Kidney (tissue), 14 donors: ENCODE measurements around the gene LAMTOR4. TPM values are rescaled to one million over a fixed set of nuclear protein-coding genes. Genes with fewer than 3 reads are reported as not detected.

Source experiments
- DNase-seq, 5 donors: peaks; one replicate each; pipeline ENCODE4 v3.0.0-alpha.2; 2013 to 2020
- FAIRE-seq: peaks from 2 replicates; lab custom pipeline; 2012; peaks lifted over from hg19 to GRCh38; lab: Jason Lieb, UNC
- H3K27ac ChIP-seq, 2 donors: one replicate each; pipeline ENCODE4 v1.7.0; 2013; ENCODE audit warnings: low read depth in 2 of 2, low read length in 2 of 2, inconsistent platforms in 1 of 2
- H3K27me3 ChIP-seq: one replicate; pipeline ENCODE4 v1.7.1; 2013; ENCODE audit warnings: low read length, inconsistent platforms; ENCODE audit not compliant: control insufficient read depth, insufficient read depth
- H3K36me3 ChIP-seq, 3 donors: one replicate each; pipeline versions ENCODE4 v1.7.0 to v1.7.1; 2013; ENCODE audit warnings: low read length in 3 of 3, control low read depth in 1 of 3, inconsistent platforms in 1 of 3; ENCODE audit not compliant: insufficient read depth in 3 of 3, control insufficient read depth in 2 of 3
- H3K4me1 ChIP-seq, 3 donors: one replicate each; pipeline versions ENCODE4 v1.7.0 to v1.7.1; 2013; ENCODE audit warnings: low read length in 3 of 3, inconsistent platforms in 1 of 3, low read depth in 1 of 3; ENCODE audit not compliant: control insufficient read depth in 2 of 3, insufficient read depth in 2 of 3
- H3K4me3 ChIP-seq, 3 donors: one replicate each; pipeline versions ENCODE4 v1.7.0 to v1.8.1; 2013; ENCODE audit warnings: low read length in 3 of 3, control low read depth in 1 of 3, inconsistent platforms in 1 of 3
- H3K9ac ChIP-seq, 3 donors: one replicate each; pipeline versions ENCODE4 v1.7.0 to v1.7.1; 2013; ENCODE audit warnings: low read length in 3 of 3, control low read depth in 1 of 3, inconsistent platforms in 1 of 3
- H3K9me3 ChIP-seq, 3 donors: one replicate each; pipeline versions ENCODE4 v1.7.0 to v1.7.1; 2013; ENCODE audit warnings: low read length in 3 of 3, control low read depth in 1 of 3, inconsistent platforms in 1 of 3; ENCODE audit not compliant: control insufficient read depth in 2 of 3, insufficient read depth in 1 of 3
- CTCF ChIP-seq: IDR thresholded peaks from 3 replicates; pipeline ENCODE4 v1.5.1; 2012; ENCODE audit warnings: mild to moderate bottlenecking, moderate library complexity, borderline replicate concordance; ENCODE audit not compliant: insufficient read depth; ENCODE audit errors: extremely low read depth
- intact Hi-C: fragments of 100-400 bp; cut with DNase I; formaldehyde crosslinking; loops from one replicate; pipeline ENCODE4 v1.11.1; 2022
- polyA plus RNA-seq: library from polyadenylated mRNA; stranded (reverse); fragments of 350-450 nt; fragmentation: Illumina TruSeq; extraction: RNeasy Lipid Tissue Mini Kit (QIAGEN cat#74804); gene quantifications from one replicate; pipeline ENCODE4 v1.2.3, GENCODE V29; 2014; ENCODE audit warnings: low read depth, low replicate concordance; ENCODE audit not compliant: insufficient read depth
- total RNA-seq: library from RNA; stranded (reverse); fragmentation: NEBNext Ultra II Directional; extraction: Animal tissue kit (Norgen Biotek cat#: 25700); gene quantifications from one replicate; pipeline ENCODE4 v1.2.1, GENCODE V29; 2021
- donor health status: control.
- donor health status: control.
- donor health status: control.
- donor health status: control.
- donor health status: control.
- donor health status: DM: yes; HTN: yes; CAD: no.
- donor health status: Normal renal cell carcinoma (clear cell type).

The LAMTOR4 gene
- total and polyA plus RNA-seq, 2 donors from 2014 or later: 122 to 470 TPM

- no peak overlapping the region for H3K9ac ChIP-seq
- no peak overlapping the region for H3K4me3 ChIP-seq
- no peak overlapping the region for H3K27ac ChIP-seq
- no peaks in the 10 kb centered on the region for H3K9me3 ChIP-seq
- H3K27me3 ChIP-seq: no peaks in the 10 kb centered on the region
- intact Hi-C loops: no loop called here
- H3K4me1 ChIP-seq: no peaks in the 10 kb centered on the region
- FAIRE-seq: no peak
- DNase-seq: no peak
- no peak for TF ChIP-seq CTCF
- peaks cover 0 to 12% (median 11%) of the 10 kb centered on the region in 3 donors for H3K36me3 ChIP-seq
These were observed 36.8 kb upstream of the LAMTOR4 start for GRCh38 chr7:100111914-100112313.

DNA sequence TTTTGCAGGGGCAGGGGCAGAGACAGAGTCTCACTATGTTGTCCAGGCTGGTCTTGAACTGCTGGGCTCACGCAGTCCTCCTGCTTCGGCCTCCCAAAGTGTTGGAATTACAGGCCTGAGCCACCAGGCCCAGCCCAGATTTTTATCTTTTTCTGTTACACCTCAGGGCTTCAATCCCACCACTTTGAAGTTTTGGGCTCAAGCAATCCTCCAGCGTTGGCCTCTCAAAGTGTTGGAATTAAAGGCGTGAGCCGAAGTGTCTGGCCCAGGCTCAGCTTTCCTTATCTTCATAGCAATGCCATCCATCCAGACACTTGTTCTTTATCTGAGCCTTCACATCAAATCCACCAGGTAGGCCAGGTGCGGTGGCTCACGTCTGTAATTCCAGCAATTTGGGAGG, 33.7 kb upstream of the LAMTOR4 start:
- H3K4me3 ChIP-seq: no peak overlapping the region
- H3K27me3 ChIP-seq: no peaks in the 10 kb centered on the region
- no peak for DNase-seq
- TF ChIP-seq CTCF: no peak
- no peaks in the 10 kb centered on the region for H3K9me3 ChIP-seq
- H3K4me1 ChIP-seq: peaks cover 0 to 6% (median 4%) of the 10 kb centered on the region in 3 donors
- no peak overlapping the region for H3K9ac ChIP-seq
- FAIRE-seq: no peak
- H3K27ac ChIP-seq: no peak overlapping the region
- peaks cover 0 to 11% (median 5%) of the 10 kb centered on the region in 3 donors for H3K36me3 ChIP-seq
- intact Hi-C loops: no loop called here

GRCh38 chr7:100118388-100119071, 30.2 kb upstream of the LAMTOR4 start:
- H3K27ac ChIP-seq: no peak overlapping the region
- no peak for FAIRE-seq
- intact Hi-C loops: no loop called here

More at GRCh38 chr7:100118388-100119071, 30.2 kb upstream of the LAMTOR4 start:
- Histone ChIP-seq H3K4me3 (peak overlapping the region; percentile 72 to 96 (median 85)), H3K27me3 (no peaks in the 10 kb centered on the region), H3K9me3 (no peaks in the 10 kb centered on the region), H3K36me3 (peaks cover 0 to 6% (median 4%) of the 10 kb centered on the region in 3 donors), H3K9ac (peak overlapping the region; percentile 37 to 72 (median 67)), H3K4me1 (peaks cover 0 to 13% (median 11%) of the 10 kb centered on the region in 3 donors)
- TF ChIP-seq CTCF: no peak
- DNase-seq: peak in 1 of 5 donors; percentile 45
